B cell (primary cell): ENCODE data around the gene ZDHHC22. TPM values are rescaled to one million over a fixed set of nuclear protein-coding genes. Genes with fewer than 3 reads are reported as not detected.

Experiments used
- ATAC-seq: fragments of 200-7000 bp; cut with Tn5 transposase; one replicate; pipeline ENCODE4 v1.10.0; 2021; ENCODE audit warnings: low read depth, mild to moderate bottlenecking, moderate number of reproducible peaks, moderate library complexity
- CTCF ChIA-PET: fragments of 350-600 bp; sonication (Branson Sonifier 250); formaldehyde crosslinking; loops from one replicate; lab custom pipeline; 2021; ENCODE audit warnings: antibody characterized with exemption, inconsistent platforms; lab: Charles Lee
- POLR2A ChIA-PET: fragments of 350-600 bp; sonication (Branson Sonifier 250); formaldehyde crosslinking; loops from one replicate; lab custom pipeline; 2021; ENCODE audit warnings: antibody characterized with exemption; lab: Charles Lee
- DNase-seq: peaks from one replicate; pipeline ENCODE4 v3.0.0; 2013
- H2AFZ ChIP-seq: 2 replicates; pipeline ENCODE4 v1.6.1; 2012; ENCODE audit warnings: mild to moderate bottlenecking, low read depth, low read length; ENCODE audit not compliant: insufficient read depth, poor library complexity, severe bottlenecking
- H3K27ac ChIP-seq, 2 donors: 1 replicate in 1 of 2; 2 replicates in 1 of 2; pipeline ENCODE4 v1.5.1; 2012 to 2013; ENCODE audit warnings: low read length in 2 of 2, mild to moderate bottlenecking in 2 of 2, moderate library complexity in 1 of 2
- H3K27me3 ChIP-seq, 4 experiments: fragments of 200-600 bp in 1 of 4; sonication (generic) in 1 of 4; replicated peaks in 1 of 4; 1 replicate in 2 of 4; 2 replicates in 2 of 4; pipeline versions ENCODE4 v1.6.1 to v1.7.0; 2013 to 2016; ENCODE audit warnings: low read length in 3 of 4, mild to moderate bottlenecking in 2 of 4, mixed read lengths in 1 of 4, moderate library complexity in 1 of 4; ENCODE audit not compliant: insufficient read depth in 4 of 4, control insufficient read depth in 3 of 4; ENCODE audit errors: control extremely low read depth in 1 of 4
- H3K36me3 ChIP-seq, 2 experiments: replicated peaks in 1 of 2; 1 replicate in 1 of 2; 2 replicates in 1 of 2; pipeline versions ENCODE4 v1.6.1 to v1.7.1; 2013; ENCODE audit warnings: low read length in 1 of 2; ENCODE audit not compliant: insufficient read depth in 2 of 2, control insufficient read depth in 1 of 2; ENCODE audit errors: control extremely low read depth in 1 of 2, extremely low read depth in 1 of 2
- H3K4me1 ChIP-seq, 2 donors: fragments of 200-600 bp in 1 of 2; sonication (generic) in 1 of 2; 1 replicate in 1 of 2; 2 replicates in 1 of 2; pipeline versions ENCODE4 v1.5.1 to v1.6.1; 2013 to 2017; ENCODE audit warnings: low read length in 2 of 2; ENCODE audit not compliant: control insufficient read depth in 2 of 2, insufficient read depth in 2 of 2
- H3K4me2 ChIP-seq: replicated peaks from 2 replicates; pipeline ENCODE3; 2012; ENCODE audit warnings: mild to moderate bottlenecking, low read depth, low read length; ENCODE audit not compliant: poor library complexity, severe bottlenecking
- H3K4me3 ChIP-seq, 5 experiments: fragments of 200-600 bp in 1 of 5; sonication (generic) in 1 of 5; 1 replicate in 3 of 5; 2 replicates in 2 of 5; pipeline versions ENCODE4 v1.5.1 to v1.7.0; 2011 to 2016; ENCODE audit warnings: low read length in 4 of 5, mild to moderate bottlenecking in 4 of 5, low read depth in 2 of 5, control low read depth in 1 of 5, moderate library complexity in 1 of 5; ENCODE audit not compliant: insufficient read depth in 1 of 5; ENCODE audit errors: control extremely low read depth in 1 of 5, extremely low read depth in 1 of 5
- H3K79me2 ChIP-seq: fragments of 200-600 bp; sonication (generic); one replicate; pipeline ENCODE4 v1.6.0; 2016; ENCODE audit warnings: low read length; ENCODE audit not compliant: control insufficient read depth, insufficient read depth
- H3K9ac ChIP-seq: fragments of 200-600 bp; sonication (generic); 2 replicates; pipeline ENCODE4 v1.6.1; 2017; ENCODE audit warnings: mild to moderate bottlenecking, low read length, moderate library complexity
- H3K9me3 ChIP-seq, 3 donors: one replicate each; pipeline versions ENCODE4 v1.6.1 to v1.7.1; 2013; ENCODE audit warnings: low read length in 2 of 3; ENCODE audit not compliant: control insufficient read depth in 2 of 3, insufficient read depth in 1 of 3; ENCODE audit errors: control extremely low read depth in 1 of 3
- H4K20me1 ChIP-seq: 2 replicates; pipeline ENCODE4 v1.6.0; 2012; ENCODE audit warnings: mild to moderate bottlenecking, low read length; ENCODE audit not compliant: insufficient read depth, control insufficient read depth, poor library complexity, severe bottlenecking
- H3K27ac Mint-ChIP-seq: one replicate; pipeline ENCODE4 v1.8.0; 2021; ENCODE audit warnings: mixed read lengths
- H3K27me3 Mint-ChIP-seq: one replicate; pipeline ENCODE4 v1.8.0; 2021; ENCODE audit warnings: mixed read lengths
- H3K4me1 Mint-ChIP-seq: one replicate; pipeline ENCODE4 v1.8.0; 2021; ENCODE audit warnings: mixed read lengths
- H3K4me3 Mint-ChIP-seq: one replicate; pipeline ENCODE4 v1.8.0; 2021; ENCODE audit warnings: mixed read lengths
- H3K9me3 Mint-ChIP-seq: one replicate; pipeline ENCODE4 v1.8.0; 2022; ENCODE audit warnings: mixed read lengths; ENCODE audit not compliant: insufficient read depth
- CTCF ChIP-seq: fragments of 200-600 bp; IDR thresholded peaks from one replicate; pipeline ENCODE4 v1.8.0; 2022; ENCODE audit warnings: antibody characterized with exemption, mild to moderate bottlenecking
- EZH2 ChIP-seq: IDR thresholded peaks from 2 replicates; pipeline ENCODE4 v1.6.1; 2012; ENCODE audit warnings: borderline replicate concordance, low read depth, mild to moderate bottlenecking, moderate library complexity, low read length; ENCODE audit not compliant: insufficient read depth, poor library complexity, severe bottlenecking
- WGBS: methylation state at CpG from one replicate; pipeline ENCODE4 v1.1.5; 2013; ENCODE audit warnings: missing lambda C conversion rate; ENCODE audit not compliant: insufficient coverage; 5-methylcytosine and 5-hydroxymethylcytosine counted together
- intact Hi-C: fragments of 100-400 bp; cut with micrococcal nuclease; formaldehyde crosslinking; loops from one replicate; pipeline ENCODE4 v1.10.0; 2022
- polyA plus RNA-seq: library from polyadenylated mRNA; depleted of rRNA; stranded (reverse); fragments of >200 nt; gene quantifications from 2 replicates; pipeline ENCODE4 v1.2.3, GENCODE V29; 2012
- total RNA-seq, 2 donors: library from RNA; stranded (reverse); fragments of 120-200 nt in 1 of 2; gene quantifications; 1 replicate in 1 of 2; 2 replicates in 1 of 2; pipeline versions ENCODE4 v1.2.3 to v1.2.4, GENCODE V29; 2013 to 2022

ZDHHC22 gene
- total and polyA plus RNA-seq, 2 donors (not counting 1 experiment from before 2014, with no cell fraction given): not detected

GRCh38 chr14:77111021-77111420 is 30.6 kb downstream of the ZDHHC22 start:
- peaks cover 25% of the 10 kb centered on the region for H3K4me1 Mint-ChIP-seq
- intact Hi-C loops: no loop called here
- Histone ChIP-seq H3K4me2 (no peak overlapping the region), H3K27me3 (no peaks in the 10 kb centered on the region), H4K20me1 (no peaks in the 10 kb centered on the region), H3K4me1 (peaks cover 4 to 5% of the 10 kb centered on the region in 2 donors), H3K9me3 (no peaks in the 10 kb centered on the region), H3K9ac (no peak overlapping the region), H3K4me3 (no peak overlapping the region), H3K79me2 (peaks cover 53% of the 10 kb centered on the region), H3K27ac (no peak overlapping the region), H2AFZ (no peak overlapping the region), H3K36me3 (peaks cover 12 to 69% of the 10 kb centered on the region in 2 experiments)
- H3K27ac Mint-ChIP-seq: peak overlapping the region; percentile 26
- no CpG with 5 or more reads among the region's 5 CpGs for WGBS
- H3K4me3 Mint-ChIP-seq: no peak overlapping the region
- no peaks in the 10 kb centered on the region for H3K9me3 Mint-ChIP-seq
- H3K27me3 Mint-ChIP-seq: no peaks in the 10 kb centered on the region
- ATAC-seq: no peak
- POLR2A ChIA-PET: interaction anchor here (0.6 kb wide), 1 partner anchor 10 kb away, joined by 3 read pairs; no protein-coding TSS in a partner anchor
- DNase-seq: no peak
- no peak for TF ChIP-seq EZH2
- no peak for TF ChIP-seq CTCF
- CTCF ChIA-PET: interaction anchor here (0.8 to 30.2 kb wide), 7 partner anchors 8 to 205 kb away, joined by 3 to 757 read pairs (median 5); no protein-coding TSS in a partner anchor

- Histone ChIP-seq H3K36me3 (peaks cover 10 to 76% of the 10 kb centered on the region in 2 experiments), H3K79me2 (peaks cover 56% of the 10 kb centered on the region), H2AFZ (no peak overlapping the region), H3K27me3 (no peaks in the 10 kb centered on the region), H3K9me3 (no peaks in the 10 kb centered on the region), H3K4me2 (no peak overlapping the region), H3K27ac (no peak overlapping the region), H3K4me1 (peaks cover 3 to 5% of the 10 kb centered on the region in 2 donors), H4K20me1 (no peaks in the 10 kb centered on the region), H3K9ac (no peak overlapping the region), H3K4me3 (no peak overlapping the region)
- no peaks in the 10 kb centered on the region for H3K27me3 Mint-ChIP-seq
- no peak for DNase-seq
- no peak overlapping the region for H3K27ac Mint-ChIP-seq
- H3K4me3 Mint-ChIP-seq: no peak overlapping the region
- POLR2A ChIA-PET: interaction anchor here (1.4 kb wide), 1 partner anchor 12 kb away, joined by 4 read pairs; the partner anchor contains the start of gene CIPC
- no peaks in the 10 kb centered on the region for H3K9me3 Mint-ChIP-seq
- peaks cover 26% of the 10 kb centered on the region for H3K4me1 Mint-ChIP-seq
- no CpG with 5 or more reads among the region's 1 CpG for WGBS
- ATAC-seq: no peak
- TF ChIP-seq EZH2 (no peak), CTCF (no peak)
- CTCF ChIA-PET: interaction anchor here (1.2 to 30.2 kb wide), 7 partner anchors 8 to 206 kb away, joined by 4 to 757 read pairs (median 30); partner anchors contain the start of gene CIPC
- intact Hi-C loops: loop anchor here (1.0 kb wide), 1 partner anchor 11 kb away; no protein-coding TSS in a partner anchor
Measured at GRCh38 chr14:77110286-77110685, 31.3 kb downstream of the ZDHHC22 start.
